NCI-H2171 (cell line): ENCODE results near the gene IL1RL2.

Experiments
- DNase-seq: peaks from one replicate; lab custom pipeline; 2025; lab: John Stamatoyannopoulos, UW

Gene IL1RL2

DNA sequence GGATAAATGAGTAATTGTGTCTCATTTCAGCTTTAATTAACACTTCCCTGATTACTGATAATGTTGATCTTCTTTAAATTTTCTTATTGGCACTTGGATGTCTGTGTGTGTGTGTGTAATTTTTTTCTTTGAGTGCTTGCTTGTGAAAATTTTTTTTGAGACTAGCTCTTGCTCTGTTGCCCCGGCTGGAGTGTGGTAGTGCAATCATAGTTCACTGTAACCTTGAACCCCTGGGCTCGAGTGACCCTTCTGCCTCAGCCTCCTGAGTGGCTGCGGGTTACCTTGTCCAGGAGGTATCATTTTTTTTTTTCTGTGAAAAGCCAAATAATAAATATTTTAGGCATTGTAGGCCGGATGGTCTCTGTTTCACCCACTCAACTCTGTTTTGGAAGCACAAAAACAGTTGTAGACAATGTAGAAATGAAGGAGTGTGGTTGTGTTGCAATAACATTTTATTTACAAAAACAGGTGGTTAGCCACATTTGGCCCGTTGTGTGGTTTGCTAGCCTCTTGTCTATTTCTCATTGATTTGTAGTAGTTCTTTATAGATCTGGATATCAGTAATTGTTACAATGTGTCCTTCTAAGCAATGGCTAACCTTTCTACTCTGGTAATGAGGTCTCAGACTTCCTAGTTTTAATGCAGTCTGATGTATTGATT, 7.9 kb downstream of the IL1RL2 start:
- DNase-seq, result no peak

DNA sequence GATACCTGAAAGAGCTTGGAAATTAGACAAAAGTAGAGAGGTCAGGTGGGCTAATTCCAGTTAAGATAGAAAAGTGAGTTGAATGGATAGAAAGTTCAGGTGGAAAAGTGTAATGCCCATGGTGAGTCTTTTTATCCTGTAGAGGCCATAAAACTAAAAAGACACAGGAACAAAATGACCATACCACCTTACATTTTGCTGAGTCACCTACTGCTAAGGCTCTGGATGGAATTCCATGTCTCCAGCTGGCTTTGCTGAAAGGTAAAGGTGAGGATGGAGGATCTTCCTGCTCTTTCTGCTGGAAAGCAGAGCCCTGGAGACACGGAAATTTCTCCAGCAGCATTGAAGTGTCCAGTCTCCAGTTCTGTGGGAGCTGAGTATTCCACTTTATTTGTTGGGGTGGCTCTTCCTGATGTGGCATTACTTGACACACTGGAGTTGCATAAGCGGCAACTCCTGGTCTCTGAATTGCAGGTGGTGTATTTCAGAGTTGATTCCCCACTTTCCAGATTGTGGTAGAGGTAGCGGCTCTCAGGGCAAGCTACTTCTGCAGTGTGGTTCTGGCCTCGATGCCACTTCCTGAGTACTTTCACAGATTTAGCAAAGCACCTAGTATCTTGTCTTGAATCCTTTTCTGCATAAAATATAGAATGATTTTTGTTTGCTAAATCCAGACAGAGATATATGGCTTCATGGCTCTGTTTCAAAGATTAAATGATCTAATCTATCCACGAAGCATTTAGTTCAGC, 10.7 kb downstream of the IL1RL2 start:
- DNase-seq, result no peak

- no peak for DNase-seq
Observed at GRCh38 chr2:102200539-102200938, 13.7 kb downstream of the IL1RL2 start.

- DNase-seq, result no peak
Observed at GRCh38 chr2:102204638-102205037, 17.8 kb downstream of the IL1RL2 start.

- no peak for DNase-seq
Observed at GRCh38 chr2:102206666-102207341, 20.0 kb downstream of the IL1RL2 start.

DNA sequence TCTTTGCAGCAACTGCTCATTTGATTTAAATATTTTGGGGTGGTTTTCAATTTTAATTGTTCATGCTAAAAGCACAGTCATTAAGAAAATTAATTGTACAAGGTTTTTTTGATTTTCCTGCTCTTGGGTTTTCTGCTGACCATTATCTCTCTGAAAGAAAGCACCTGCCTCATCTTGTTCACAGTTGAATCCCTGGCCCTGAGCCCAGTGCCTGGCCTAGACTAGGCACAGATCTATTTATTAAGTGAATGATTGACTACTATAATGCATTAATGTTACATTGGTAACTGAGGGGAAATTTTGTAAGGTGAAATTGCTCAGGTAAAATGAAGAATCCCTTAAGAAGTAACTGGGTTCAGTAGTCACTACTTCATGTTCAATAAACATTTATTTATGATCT, 22.0 kb downstream of the IL1RL2 start:
- no peak for DNase-seq

DNA sequence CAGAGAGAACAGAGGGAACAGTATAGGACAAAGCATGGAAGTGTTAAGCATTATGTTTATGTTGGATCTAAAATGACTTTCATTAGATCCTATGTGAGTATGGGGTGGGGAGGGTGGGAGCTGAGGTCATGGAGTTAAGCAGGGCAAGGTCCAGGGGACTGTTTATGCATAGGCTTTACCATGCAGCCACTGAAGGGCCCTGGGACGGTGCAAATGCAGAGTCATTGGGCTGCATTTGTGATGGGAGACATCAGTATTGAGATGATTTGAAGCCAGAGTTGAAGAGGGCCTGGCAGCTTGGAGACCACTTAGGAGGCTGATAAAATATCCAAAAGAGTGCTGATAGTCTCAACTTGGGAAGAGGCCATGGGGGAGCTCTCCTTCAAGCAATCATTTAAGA, 22.7 kb downstream of the IL1RL2 start:
- DNase-seq, result no peak

DNA sequence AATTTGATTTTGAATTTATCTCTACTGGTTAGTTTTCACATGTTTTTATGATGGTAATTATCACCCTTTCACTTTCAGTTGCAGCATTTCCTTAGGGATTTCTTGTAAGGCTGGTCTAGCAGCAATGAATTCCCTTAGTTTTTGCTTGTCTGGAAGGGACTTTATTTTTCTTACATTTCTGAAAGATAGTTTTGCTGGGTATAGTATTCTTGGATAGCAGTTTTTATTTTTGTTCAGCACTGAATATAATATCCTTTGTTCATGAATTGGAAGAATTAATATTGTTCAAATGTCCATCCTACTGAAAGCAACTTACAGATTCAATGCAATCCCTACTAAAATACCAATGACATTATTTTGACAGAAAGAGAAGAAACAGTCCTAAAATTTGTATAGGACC, 30.2 kb downstream of the IL1RL2 start:
- no peak for DNase-seq

DNA sequence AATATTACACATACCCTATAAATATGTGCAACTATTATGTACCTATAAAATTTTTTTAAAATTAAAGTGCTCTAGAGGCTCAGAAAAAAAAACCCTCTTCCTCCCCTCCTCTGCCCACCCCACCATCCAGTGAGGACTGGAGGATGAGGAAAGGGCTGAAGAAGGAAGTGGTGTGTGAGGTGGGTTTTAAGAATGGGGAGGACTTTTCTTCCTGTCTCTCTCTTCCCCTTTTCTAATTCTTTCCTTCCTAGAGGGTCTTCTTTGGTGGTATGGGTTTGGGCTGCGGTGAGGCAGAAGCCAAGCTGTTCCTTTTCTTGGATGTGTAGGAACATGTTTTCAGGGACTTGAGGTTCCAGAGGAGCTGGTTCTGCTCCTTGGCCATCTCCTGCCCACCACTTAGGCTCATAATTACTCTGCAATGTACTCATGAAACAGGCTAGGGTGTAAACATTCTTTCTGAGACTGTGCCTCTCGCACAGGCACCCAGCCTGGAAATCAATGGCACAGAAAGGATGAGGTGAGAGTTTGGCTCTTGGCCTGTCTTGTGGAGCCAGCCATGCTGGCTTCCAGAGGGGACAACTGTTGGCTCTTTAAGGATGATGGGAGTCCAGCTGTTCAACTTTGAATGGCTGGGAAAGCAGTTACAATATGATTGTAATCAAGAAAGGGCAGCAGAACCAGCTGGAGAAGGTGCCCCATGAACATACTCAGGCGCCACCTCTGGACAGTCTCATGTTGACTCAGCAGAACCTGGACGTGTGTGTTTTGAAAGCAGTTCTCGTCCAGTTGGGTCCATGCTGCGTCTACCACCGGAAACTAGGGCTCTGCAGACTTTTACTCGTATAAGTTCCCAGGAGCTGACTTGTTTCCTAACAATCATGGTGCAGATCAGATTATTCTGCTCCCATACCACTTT, 38.3 kb downstream of the IL1RL2 start:
- no peak for DNase-seq

DNA sequence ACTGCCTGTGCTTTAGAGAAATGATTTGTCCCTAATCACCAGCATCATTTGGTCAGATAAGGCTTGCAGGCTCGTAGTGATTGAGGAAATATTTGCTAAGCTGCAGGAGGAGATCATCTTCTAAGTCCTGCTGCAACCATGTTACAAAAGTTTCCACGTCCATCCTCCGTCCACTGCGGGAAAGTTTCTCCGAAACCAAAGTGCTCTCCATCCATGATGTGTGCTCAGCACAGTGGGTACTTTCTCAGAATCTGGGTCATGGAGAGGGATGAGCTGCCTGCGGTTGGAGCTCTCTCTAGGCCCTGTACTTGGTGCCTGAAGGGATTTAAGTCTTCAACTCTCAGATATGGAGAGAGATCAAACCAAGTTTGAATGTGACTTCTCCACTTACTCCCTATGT, 39.3 kb downstream of the IL1RL2 start:
- no peak for DNase-seq

DNA sequence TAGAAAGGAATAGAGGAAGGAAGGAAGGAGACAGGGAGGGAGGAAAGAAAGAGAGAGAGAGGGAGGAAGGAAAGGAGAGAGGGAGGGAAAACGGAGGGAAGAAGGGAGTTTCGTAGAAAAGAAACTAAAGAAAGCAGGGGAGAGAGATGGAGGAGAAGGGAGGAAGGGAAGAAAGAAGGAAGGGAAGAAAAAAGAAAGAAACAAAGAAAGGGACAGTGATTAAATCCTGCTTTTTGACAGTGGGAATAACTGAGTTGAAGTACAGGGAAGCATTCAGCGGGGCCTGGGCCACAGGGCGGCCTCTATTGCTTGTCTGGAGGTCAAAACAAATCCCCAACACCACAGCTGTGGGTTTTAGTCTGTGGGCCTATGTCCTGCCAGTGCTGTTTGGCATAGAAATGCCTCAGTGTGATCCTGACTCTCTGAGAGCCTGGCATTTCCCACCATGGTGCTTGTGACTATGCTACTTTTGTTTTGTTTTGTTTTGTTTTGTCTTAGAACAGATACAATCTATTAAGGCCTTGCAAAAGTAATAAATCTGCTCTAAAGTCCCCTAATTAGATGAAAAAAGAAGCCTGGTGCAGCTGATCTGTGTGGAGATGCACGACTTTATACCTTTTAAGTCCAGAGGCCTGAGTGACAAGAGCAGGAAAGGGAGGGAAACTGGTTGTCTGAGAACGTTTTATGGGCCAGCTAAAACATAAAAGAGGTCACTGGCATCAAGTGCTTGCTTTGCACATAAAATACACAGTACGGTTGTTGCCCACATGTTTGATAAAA, 40.0 kb downstream of the IL1RL2 start:
- no peak for DNase-seq

DNA sequence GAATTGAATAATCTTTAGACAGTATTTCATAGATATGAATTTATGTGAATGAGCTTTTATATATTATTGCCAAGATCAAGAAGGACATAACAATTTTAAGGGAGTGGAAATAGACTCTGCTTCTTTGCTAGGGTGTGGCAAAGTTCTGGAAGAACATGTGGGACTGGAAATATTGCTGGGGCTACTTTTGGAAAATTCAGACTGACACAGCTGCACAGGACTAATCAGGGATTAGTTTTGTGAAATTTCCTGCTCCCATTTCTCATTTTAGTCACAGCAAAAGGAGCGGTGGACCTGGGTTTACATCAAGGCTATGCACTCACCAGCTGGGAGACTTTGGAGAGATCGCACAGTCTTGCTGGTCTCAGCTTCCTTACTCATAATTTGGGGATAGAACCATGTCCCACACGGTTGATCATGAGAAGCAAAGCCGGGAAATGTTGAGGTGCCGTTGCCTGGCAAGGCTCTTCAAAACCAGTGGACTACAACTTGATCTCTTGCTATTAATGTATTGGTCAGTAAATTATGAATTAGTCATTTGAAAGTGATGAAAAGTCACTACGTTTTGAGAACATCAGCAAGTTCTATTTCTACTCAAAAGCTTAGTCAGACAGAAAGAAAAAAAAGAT, 42.4 kb downstream of the IL1RL2 start:
- no peak for DNase-seq

DNA sequence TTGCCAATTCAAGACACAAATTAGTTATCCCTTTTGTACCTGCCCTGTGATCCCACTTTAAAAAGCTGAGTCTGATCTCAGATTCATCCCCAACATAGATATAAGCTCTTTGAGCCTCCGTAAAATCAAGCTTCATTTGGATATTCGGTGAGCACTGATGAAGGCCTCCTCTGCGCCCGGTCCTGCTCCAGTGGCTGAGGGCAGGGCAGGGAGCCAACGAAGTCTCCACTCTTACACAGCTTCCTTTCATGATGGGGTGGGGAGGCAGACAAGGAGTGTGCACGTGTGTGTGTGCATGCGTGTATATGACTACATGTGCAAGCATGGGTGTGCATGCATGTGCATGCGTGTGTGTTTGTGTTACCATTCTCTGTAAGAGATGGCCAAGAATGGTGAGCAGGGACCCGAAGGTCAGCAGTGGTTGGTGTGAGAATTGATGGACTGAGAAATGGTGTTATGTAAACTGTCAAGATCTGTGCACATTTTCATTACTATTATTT, 43.6 kb downstream of the IL1RL2 start:
- no peak for DNase-seq

DNA sequence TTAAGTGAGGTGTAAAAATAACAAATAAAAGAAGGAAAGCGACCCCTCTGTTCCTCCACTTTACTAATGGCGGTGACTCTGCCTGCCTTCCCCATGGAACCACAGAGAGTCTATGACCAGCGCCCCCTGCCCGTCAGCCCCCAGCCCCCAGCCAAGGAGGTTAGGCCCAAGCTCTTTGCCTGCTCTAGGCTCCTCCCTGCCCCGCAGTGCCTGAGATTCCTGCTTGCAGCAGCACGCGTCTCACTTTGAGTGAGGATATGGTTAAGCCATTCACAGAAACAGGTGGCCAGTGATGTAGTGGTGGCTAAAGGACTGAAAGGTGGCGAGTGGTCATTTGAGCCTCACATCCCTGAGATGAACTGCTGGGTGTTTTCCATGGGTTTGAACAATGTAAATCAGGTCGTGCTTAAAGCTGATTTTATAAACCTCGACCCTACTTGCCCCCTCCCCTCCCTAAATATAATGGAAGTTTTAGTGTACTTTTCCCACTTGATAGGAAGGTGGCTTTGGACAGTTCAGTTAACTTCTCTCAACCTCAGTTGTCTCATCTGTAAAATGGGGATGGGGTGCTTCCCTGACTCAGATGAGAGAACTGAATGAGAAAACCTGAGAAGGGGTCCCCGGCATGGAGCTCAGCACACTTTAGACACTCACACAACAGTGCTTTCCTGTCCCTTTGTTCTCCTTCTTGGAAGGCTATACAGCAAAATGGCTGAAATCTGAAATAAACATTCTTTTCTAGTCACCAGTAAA, 46.5 kb downstream of the IL1RL2 start:
- DNase-seq, result no peak

DNA sequence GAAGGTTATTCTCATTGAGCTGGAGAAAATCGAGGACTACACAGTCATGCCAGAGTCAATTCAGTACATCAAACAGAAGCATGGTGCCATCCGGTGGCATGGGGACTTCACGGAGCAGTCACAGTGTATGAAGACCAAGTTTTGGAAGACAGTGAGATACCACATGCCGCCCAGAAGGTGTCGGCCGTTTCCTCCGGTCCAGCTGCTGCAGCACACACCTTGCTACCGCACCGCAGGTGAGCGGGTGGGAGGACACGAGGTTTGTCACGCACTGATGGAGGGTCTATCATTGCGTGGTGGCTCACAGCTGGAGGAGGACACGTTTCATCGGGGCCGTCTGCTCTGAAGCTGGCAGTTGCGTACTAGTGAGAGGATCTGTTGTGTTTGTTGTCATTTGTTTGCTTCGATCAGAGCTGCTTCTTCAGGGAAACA, 48.2 kb downstream of the IL1RL2 start:
- no peak for DNase-seq

DNA sequence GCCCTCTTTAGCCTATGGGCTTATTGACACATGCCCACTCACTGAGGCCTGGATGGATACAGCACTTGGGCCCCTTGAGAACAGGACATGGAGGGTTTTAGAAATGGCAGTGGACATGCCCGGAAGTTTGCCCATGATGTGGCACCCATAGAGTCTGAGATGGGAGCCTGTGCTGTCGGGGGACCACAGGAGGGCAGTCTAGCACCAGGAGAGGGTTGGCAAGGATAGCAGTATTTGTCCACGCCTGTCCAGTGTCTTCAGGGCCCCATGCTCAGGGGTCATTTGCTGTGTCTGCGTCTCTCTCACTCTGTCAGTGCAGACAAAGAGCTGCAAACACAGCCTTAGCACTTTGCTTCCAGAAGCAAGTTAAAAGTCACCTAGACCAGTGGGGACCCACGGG, 48.7 kb downstream of the IL1RL2 start:
- DNase-seq, result no peak

GRCh38 chr2:102236132-102236531, 49.3 kb downstream of the IL1RL2 start:
- DNase-seq, result no peak

DNA sequence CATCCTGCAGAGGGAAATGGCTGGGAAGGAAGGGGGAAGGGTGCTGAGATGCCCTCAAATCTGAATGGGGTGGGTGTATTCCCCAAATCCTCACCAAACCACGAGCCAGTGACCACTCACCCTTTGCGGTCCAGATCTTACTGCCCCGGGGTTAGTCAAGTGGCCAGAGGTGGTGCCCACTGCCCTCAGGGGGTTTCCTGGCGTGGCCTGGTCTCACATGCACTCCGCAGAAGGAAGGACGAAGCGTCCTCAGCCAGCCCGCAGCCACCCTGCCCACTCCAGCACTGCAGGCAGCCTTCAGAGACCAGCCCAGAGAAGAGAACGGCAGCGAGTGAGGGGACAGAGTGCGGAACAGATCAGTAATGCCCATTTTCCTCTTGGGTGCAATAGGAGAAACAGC, 50.4 kb downstream of the IL1RL2 start:
- no peak for DNase-seq

DNA sequence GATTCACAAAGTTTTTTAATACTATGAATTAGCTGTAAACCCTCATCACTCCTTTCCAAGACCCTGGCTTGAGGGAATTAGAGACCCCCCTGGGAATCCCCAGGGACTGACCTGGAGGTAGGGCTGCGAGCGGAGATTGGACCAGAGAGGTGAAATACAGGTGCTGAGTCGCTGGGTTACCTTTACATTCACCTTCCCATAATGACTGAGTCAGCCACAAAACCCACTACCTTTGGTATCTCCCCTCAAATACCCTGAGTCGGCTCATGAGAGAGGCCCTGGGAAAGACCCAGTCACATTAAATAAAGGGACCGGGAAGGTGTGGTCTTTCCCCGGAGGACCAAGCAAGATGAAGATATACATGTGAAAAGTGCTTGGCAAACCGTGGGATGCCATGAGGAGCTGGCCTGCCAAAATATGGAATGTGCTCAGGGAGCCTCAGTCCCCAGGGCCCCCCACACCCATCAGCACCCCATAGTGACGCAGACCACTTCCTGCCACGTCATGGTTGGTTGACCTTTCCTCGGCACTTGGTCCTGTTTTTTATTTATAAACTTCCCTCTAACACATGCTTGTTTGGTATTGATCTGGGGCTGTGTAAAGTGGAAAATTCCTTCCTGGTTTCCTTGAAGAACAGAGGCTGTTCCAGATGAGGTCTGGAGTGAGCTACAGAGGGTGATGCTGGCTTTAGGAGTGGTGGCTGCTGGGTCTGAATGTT, 51.4 kb downstream of the IL1RL2 start:
- DNase-seq, result no peak
